GM12878 (cell line): ENCODE results near the gene COTL1. TPM values are rescaled to one million over a fixed set of nuclear protein-coding genes. Genes with fewer than 3 reads are reported as not detected.

Experiments used
- ATAC-seq: fragments of 200-7000 bp; cut with Tn5 transposase; 3 replicates; pipeline ENCODE4 v1.9.1; 2020; ENCODE audit warnings: mild to moderate bottlenecking, moderate library complexity
- BruUV-seq: library from RNA; stranded (reverse); fragments of 400-500 nt; replicated peaks from 2 replicates; lab custom pipeline; 2021; lab: Mats Ljungman, UMichigan
- CTCF ChIA-PET: fragments of 300-600 bp; sonication (Branson Sonifier 250); formaldehyde crosslinking; extraction: SDS; loops from one replicate; lab custom pipeline; 2021; ENCODE audit warnings: inconsistent platforms; lab: Yijun Ruan, JAX
- POLR2A ChIA-PET: fragments of 350-600 bp; formaldehyde crosslinking; extraction: SDS; loops from one replicate; lab custom pipeline; 2021; ENCODE audit warnings: inconsistent platforms; lab: Charles Lee
- RAD21 ChIA-PET: fragments of 300-600 bp; sonication (Branson Sonifier 250); formaldehyde crosslinking; loops from one replicate; lab custom pipeline; 2023; ENCODE audit warnings: antibody characterized with exemption; ENCODE audit not compliant: unreplicated experiment; lab: Charles Lee
- SMC1A ChIA-PET: fragments of 300-600 bp; sonication (Branson Sonifier 250); formaldehyde crosslinking; loops from one replicate; lab custom pipeline; 2023; ENCODE audit not compliant: unreplicated experiment, uncharacterized antibody; lab: Charles Lee
- DNase-seq: peaks from one replicate; pipeline ENCODE4 v3.0.0-alpha.2; 2011; ENCODE audit warnings: low read depth, low spot score
- FAIRE-seq: peaks from 3 replicates; lab custom pipeline; 2011; peaks lifted over from hg19 to GRCh38; lab: Jason Lieb, UNC
- H2AFZ ChIP-seq: 2 replicates; pipeline ENCODE4 v1.6.0; 2011; ENCODE audit warnings: low read depth, low read length, control low read depth; ENCODE audit not compliant: control insufficient read depth
- H3K27ac ChIP-seq: 2 replicates; pipeline ENCODE4 v1.5.1; 2011; ENCODE audit warnings: control low read depth; ENCODE audit not compliant: control insufficient read depth, insufficient read depth
- H3K27me3 ChIP-seq, 2 experiments: replicated peaks in 1 of 2; 2 replicates each; pipeline versions ENCODE4 v1.6.0 to v1.6.1; 2011; ENCODE audit warnings: low read length in 1 of 2; ENCODE audit not compliant: control insufficient read depth in 2 of 2, insufficient read depth in 2 of 2
- H3K36me3 ChIP-seq, 2 experiments: 2 replicates each; pipeline ENCODE4 v1.5.1; 2011; ENCODE audit warnings: low read length in 1 of 2; ENCODE audit not compliant: control insufficient read depth in 2 of 2, insufficient read depth in 2 of 2
- H3K4me1 ChIP-seq: 2 replicates; pipeline ENCODE4 v1.6.1; 2011; ENCODE audit warnings: mild to moderate bottlenecking, low read length, moderate library complexity, mixed read lengths; ENCODE audit not compliant: control insufficient read depth, insufficient read depth
- H3K4me2 ChIP-seq: 2 replicates; pipeline ENCODE4 v1.6.0; 2011; ENCODE audit warnings: control low read depth; ENCODE audit not compliant: control insufficient read depth, insufficient read depth
- H3K4me3 ChIP-seq: fragments of 200-600 bp; sonication (generic); 2 replicates; pipeline ENCODE4 v1.5.1; 2016
- H3K79me2 ChIP-seq: 2 replicates; pipeline ENCODE4 v1.6.0; 2011; ENCODE audit warnings: low read length; ENCODE audit not compliant: control insufficient read depth, insufficient read depth
- H3K9ac ChIP-seq: 2 replicates; pipeline ENCODE4 v1.8.0; 2011; ENCODE audit warnings: low read length, control low read depth, mixed read lengths; ENCODE audit not compliant: control insufficient read depth, insufficient read depth
- H3K9me3 ChIP-seq: replicated peaks from 3 replicates; pipeline ENCODE4 v1.5.1; 2011; ENCODE audit warnings: mild to moderate bottlenecking, low read length; ENCODE audit not compliant: control insufficient read depth, insufficient read depth
- H4K20me1 ChIP-seq: 2 replicates; pipeline ENCODE4 v1.6.0; 2011; ENCODE audit not compliant: control insufficient read depth, insufficient read depth
- SPI1 ChIP-seq: IDR thresholded peaks from 2 replicates; pipeline ENCODE4 v1.6.1; 2011; ENCODE audit warnings: low read depth, mild to moderate bottlenecking, low read length, moderate library complexity, borderline replicate concordance; ENCODE audit not compliant: insufficient read depth
- WGBS: methylation state at CpG from one replicate; pipeline ENCODE4 v1.1.6; 2016; ENCODE audit warnings: low lambda C conversion rate; ENCODE audit not compliant: insufficient replicate concordance, insufficient coverage; ENCODE audit errors: missing lambda C conversion rate; 5-methylcytosine and 5-hydroxymethylcytosine counted together
- in situ Hi-C: fragments of 300-500 bp; cut with MboI; formaldehyde crosslinking; loops from 9 replicates; pipeline ENCODE4 v1.14.3; 2018; ENCODE audit warnings: mixed read lengths
- intact Hi-C: fragments of 100-400 bp; cut with micrococcal nuclease; formaldehyde crosslinking; loops from one replicate; pipeline ENCODE4 v1.14.2; 2022; ENCODE audit not compliant: unreplicated experiment
- polyA plus RNA-seq, 11 experiments: library from polyadenylated mRNA; depleted of rRNA in 4 of 11; unstranded in 6 of 11; stranded (reverse) in 5 of 11; fragments of >200 nt; fragmentation: Nextera tagmentation in 4 of 11; fragmentation: Illumina TruSeq in 1 of 11; extraction: Ambion mirVana in 4 of 11; extraction: Trizol in 1 of 11; gene quantifications; 1 replicate in 1 of 11; 2 replicates in 10 of 11; pipeline versions ENCODE4 v1.2.1 to v1.2.3, GENCODE V29; 2011 to 2016; ENCODE audit warnings: inconsistent platforms in 2 of 11, missing spikeins in 2 of 11, low read depth in 1 of 11
- total RNA-seq, 4 experiments: library from RNA; depleted of rRNA in 3 of 4; stranded (reverse); fragments of >200 nt in 3 of 4; fragmentation: Illumina TruSeq in 1 of 4; extraction: Trizol in 1 of 4; gene quantifications; 2 replicates each; pipeline versions ENCODE4 v1.2.1 to v1.2.3, GENCODE V29; 2013 to 2021
- TF ChIP-seq, protein P1 (sequence below): IDR thresholded peaks from 2 replicates; pipeline ENCODE4 v1.6.1; 2011; ENCODE audit warnings: borderline replicate concordance, low read depth, mild to moderate bottlenecking, moderate library complexity, low read length; ENCODE audit not compliant: insufficient read depth, poor library complexity, severe bottlenecking

The COTL1 gene
- total and polyA plus RNA-seq, 10 of the 15 experiments (the other 5 are each of a cell fraction or from before 2014, with no cell fraction given), result 140 to 894 (median 330) TPM

DNA sequence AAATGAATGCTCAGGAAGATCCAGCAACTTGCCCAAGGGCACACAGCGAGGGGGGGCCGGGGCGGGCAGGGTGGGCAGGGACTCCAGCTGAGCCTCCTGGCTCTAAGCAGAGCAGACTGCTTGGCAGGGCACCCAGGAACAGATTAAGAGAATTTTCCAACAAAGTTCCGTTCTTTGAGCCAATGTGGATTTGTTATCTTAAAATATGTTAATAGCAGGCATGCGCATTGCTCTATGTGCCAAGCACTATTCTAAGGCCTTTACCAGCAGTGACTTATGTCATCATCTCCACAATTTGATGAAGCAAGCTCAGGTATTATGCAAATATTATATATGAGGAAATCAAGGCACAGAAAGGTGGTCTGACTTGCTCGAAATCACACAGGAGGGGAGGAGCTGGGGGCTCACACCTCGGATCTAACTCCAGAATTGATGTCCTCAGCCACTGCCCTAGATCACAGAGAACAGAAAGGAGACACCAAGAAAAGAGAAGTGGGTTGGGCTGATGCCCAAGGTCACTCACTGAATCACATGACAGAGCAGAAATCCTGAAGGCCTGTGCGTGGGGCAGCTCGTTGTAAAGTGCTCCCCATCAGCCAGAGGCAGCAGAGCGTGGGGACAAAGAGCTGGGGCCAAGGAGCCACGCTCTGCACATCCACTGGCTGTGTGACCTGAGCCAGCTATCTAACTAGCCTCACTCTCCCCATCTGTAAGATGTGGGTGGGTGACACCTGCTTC is 90.2 kb downstream of the COTL1 start:
- ChIA-PET CTCF (interaction anchor here (0.6 to 1.2 kb wide), 2 partner anchors 17 to 27 kb away, joined by 3 read pairs; no protein-coding TSS in a partner anchor), RAD21 (interaction anchor here (0.6 to 1.5 kb wide), 3 partner anchors 9 to 49 kb away, joined by 3 to 4 read pairs (median 3); no protein-coding TSS in a partner anchor), POLR2A (interaction anchor here (0.8 to 1.6 kb wide), 2 partner anchors 8 to 79 kb away, joined by 4 to 6 read pairs; no protein-coding TSS in a partner anchor), SMC1A (interaction anchor here (1.2 to 1.7 kb wide), 4 partner anchors 10 to 37 kb away, joined by 3 to 5 read pairs (median 4); no protein-coding TSS in a partner anchor)
- no peak overlapping the region for H3K4me2 ChIP-seq
- 46% methylated on average over 11 of the region's 11 CpGs for WGBS
- H3K9me3 ChIP-seq, result peaks cover 8% of the 10 kb centered on the region
- peak; percentile 29; the same call in 1 of the 2 replicates for TF ChIP-seq SPI1
- TF ChIP-seq, protein P1, sequence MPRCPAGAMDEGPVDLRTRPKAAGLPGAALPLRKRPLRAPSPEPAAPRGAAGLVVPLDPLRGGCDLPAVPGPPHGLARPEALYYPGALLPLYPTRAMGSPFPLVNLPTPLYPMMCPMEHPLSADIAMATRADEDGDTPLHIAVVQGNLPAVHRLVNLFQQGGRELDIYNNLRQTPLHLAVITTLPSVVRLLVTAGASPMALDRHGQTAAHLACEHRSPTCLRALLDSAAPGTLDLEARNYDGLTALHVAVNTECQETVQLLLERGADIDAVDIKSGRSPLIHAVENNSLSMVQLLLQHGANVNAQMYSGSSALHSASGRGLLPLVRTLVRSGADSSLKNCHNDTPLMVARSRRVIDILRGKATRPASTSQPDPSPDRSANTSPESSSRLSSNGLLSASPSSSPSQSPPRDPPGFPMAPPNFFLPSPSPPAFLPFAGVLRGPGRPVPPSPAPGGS, result no peak
- H2AFZ ChIP-seq, result no peak overlapping the region
- H4K20me1 ChIP-seq, result no peaks in the 10 kb centered on the region
- no peak overlapping the region for H3K9ac ChIP-seq
- FAIRE-seq, result no peak
- no peak overlapping the region for H3K4me3 ChIP-seq
- H3K79me2 ChIP-seq, result no peaks in the 10 kb centered on the region
- no peaks in the 10 kb centered on the region for H3K36me3 ChIP-seq
- intact Hi-C loops (no loop called here), in situ Hi-C loops (no loop called here)
- no TSS peak for BruUV-seq
- peaks cover 6% of the 10 kb centered on the region for H3K4me1 ChIP-seq
- H3K27ac ChIP-seq, result no peak overlapping the region
- H3K27me3 ChIP-seq, result no peaks in the 10 kb centered on the region
- no peak for DNase-seq
- peak; percentile 37; the same call in 2 of the 3 replicates for ATAC-seq
